ENCODE results near the gene E2F6. TPM values are rescaled to one million over a fixed set of nuclear protein-coding genes. Genes with fewer than 3 reads are reported as not detected.

Gene E2F6
- total and polyA plus RNA-seq, 2 donors (not counting 3 experiments of a cell fraction or from before 2014, with no cell fraction given), result 7.9 to 15.7 TPM

DNA sequence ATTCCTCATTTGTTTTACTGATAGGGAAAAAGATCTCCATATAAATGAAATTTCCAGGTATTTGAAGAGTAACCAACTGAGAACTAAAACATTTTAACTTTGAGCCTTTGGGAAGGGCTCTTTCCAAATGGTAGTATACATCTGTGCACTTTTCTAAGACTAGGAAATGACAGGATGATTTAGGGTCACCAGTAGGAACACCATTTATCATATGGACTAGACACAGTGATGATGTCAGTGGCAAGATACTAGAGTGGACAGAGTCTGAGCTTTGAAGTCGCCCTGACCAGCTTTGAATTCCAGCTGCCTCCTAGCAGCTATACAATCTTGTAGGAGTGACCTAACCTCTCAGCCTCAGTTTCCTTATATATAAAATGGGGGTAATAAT, 56.4 kb downstream of the E2F6 start:
- Histone ChIP-seq H3K27me3 (ENCODE audit: control insufficient read depth in 2 of 2, insufficient read depth in 2 of 2, low read length in 2 of 2) (no peaks in the 10 kb centered on the region), H3K4me3 (replicated peaks in 1 of 3; ENCODE audit: insufficient read depth in 1 of 3, low read depth in 1 of 3, low read length in 3 of 3) (no peak overlapping the region), H3K9ac (replicated peaks; ENCODE audit: extremely low read depth, insufficient read depth, low read length) (no peak overlapping the region), H3K9me1 (replicated peaks; ENCODE audit: control insufficient read depth, extremely low read depth, insufficient read depth, low read length) (no peaks in the 10 kb centered on the region), H4K20me1 (replicated peaks; ENCODE audit: control insufficient read depth, extremely low read depth, insufficient read depth, low read length) (no peaks in the 10 kb centered on the region), H3K4me2 (ENCODE audit: insufficient read depth, low read length) (no peak overlapping the region), H3K27ac (ENCODE audit: insufficient read depth, low read depth, low read length) (no peak overlapping the region), H3K36me3 (ENCODE audit: control insufficient read depth in 2 of 2, extremely low read depth in 1 of 2, insufficient read depth in 2 of 2, low read length in 2 of 2) (no peaks in the 10 kb centered on the region), H3K79me2 (ENCODE audit: control insufficient read depth, insufficient read depth, low read length) (no peaks in the 10 kb centered on the region), H2AFZ (ENCODE audit: low read depth, low read length) (no peak overlapping the region), H3K4me1 (ENCODE audit: control insufficient read depth, extremely low read depth, insufficient read depth, low read length) (no peaks in the 10 kb centered on the region), H3K9me3 (replicated peaks; ENCODE audit: control insufficient read depth, insufficient read depth, low read length) (no peaks in the 10 kb centered on the region)
- FAIRE-seq (no peak), DNase-seq (ENCODE audit: low read depth, low spot score) (no peak)
- ChIA-PET CTCF (interaction anchor here (4.1 to 13.6 kb wide), 4 partner anchors 65 to 278 kb away, joined by 36 to 364 read pairs (median 114); partner anchors contain the start of gene ROCK2), POLR2A (no interaction called here)
- intact Hi-C loops (cut with micrococcal nuclease) (no loop called here), dilution Hi-C loops (cut with MboI; ENCODE audit: extremely low pct_ligation_motif_present, low sequenced_read_pairs) (no loop called here)
- TF ChIP-seq EZH2 (IDR thresholded peaks at IDR 0.05; ENCODE audit: borderline replicate concordance, low read depth, low read length, severe bottlenecking) (no peak), MYC (IDR thresholded peaks at IDR 0.05; ENCODE audit: low read depth, low read length) (no peak), JUN (IDR thresholded peaks at IDR 0.05; ENCODE audit: borderline replicate concordance, insufficient read depth, insufficient read length, low read depth) (no peak), GATA2 (IDR thresholded peaks at IDR 0.05; ENCODE audit: insufficient read depth, insufficient read length, low read depth, low read length) (no peak), POLR2AphosphoS5 (IDR thresholded peaks at IDR 0.05; ENCODE audit: insufficient read depth, low read depth, low read length) (no peak)
- TF ChIP-seq, protein P1, sequence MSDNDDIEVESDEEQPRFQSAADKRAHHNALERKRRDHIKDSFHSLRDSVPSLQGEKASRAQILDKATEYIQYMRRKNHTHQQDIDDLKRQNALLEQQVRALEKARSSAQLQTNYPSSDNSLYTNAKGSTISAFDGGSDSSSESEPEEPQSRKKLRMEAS (IDR thresholded peaks at IDR 0.05; ENCODE audit: insufficient read depth, insufficient read length), result no peak
- no TSS peak for BruUV-seq (replicated peaks)

DNA sequence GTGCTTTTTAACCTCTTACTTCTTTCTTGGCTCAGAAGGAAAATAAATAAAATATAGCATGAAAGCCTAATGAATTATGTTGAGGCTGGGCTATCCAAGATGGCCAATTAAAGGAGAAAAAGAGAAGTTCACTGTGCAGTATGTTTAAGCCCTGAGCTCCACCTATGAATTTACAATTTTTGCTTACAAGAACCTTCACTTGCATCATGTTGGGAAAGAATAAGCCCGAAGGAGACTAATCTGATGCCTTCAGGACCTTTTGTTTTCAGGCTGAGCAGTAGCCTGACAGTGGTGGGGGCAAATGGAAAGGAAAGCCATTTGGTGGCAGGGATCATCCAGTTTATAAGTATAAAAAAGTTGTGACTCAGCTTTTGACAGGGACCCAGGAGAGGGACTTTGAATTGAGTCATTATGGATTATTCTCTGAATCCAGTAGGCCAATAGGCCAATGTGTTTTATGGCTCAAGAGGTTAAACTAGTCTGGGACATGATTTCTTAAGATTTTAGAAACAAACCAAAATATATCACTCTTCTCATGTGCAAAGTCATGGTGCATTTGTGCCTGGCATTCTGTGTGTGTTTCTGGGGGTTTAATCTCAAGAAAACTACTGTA, 56.9 kb downstream of the E2F6 start:
- H3K9ac ChIP-seq (replicated peaks; ENCODE audit: extremely low read depth, insufficient read depth, low read length), result no peak overlapping the region
- POLR2A ChIA-PET, result no interaction called here
- no TSS peak for BruUV-seq (replicated peaks)

More for the DNA sequence above, 56.9 kb downstream of the E2F6 start:
- Histone ChIP-seq H3K4me3 (replicated peaks in 1 of 3; ENCODE audit: insufficient read depth in 1 of 3, low read depth in 1 of 3, low read length in 3 of 3) (no peak overlapping the region), H3K9me3 (replicated peaks; ENCODE audit: control insufficient read depth, insufficient read depth, low read length) (no peaks in the 10 kb centered on the region), H3K27ac (ENCODE audit: insufficient read depth, low read depth, low read length) (no peak overlapping the region), H3K79me2 (ENCODE audit: control insufficient read depth, insufficient read depth, low read length) (no peaks in the 10 kb centered on the region), H3K9me1 (replicated peaks; ENCODE audit: control insufficient read depth, extremely low read depth, insufficient read depth, low read length) (no peaks in the 10 kb centered on the region), H3K27me3 (ENCODE audit: control insufficient read depth in 2 of 2, insufficient read depth in 2 of 2, low read length in 2 of 2) (no peaks in the 10 kb centered on the region), H3K4me2 (ENCODE audit: insufficient read depth, low read length) (no peak overlapping the region), H3K36me3 (ENCODE audit: control insufficient read depth in 2 of 2, extremely low read depth in 1 of 2, insufficient read depth in 2 of 2, low read length in 2 of 2) (no peaks in the 10 kb centered on the region), H3K4me1 (ENCODE audit: control insufficient read depth, extremely low read depth, insufficient read depth, low read length) (peaks cover 3% of the 10 kb centered on the region), H2AFZ (ENCODE audit: low read depth, low read length) (no peak overlapping the region), H4K20me1 (replicated peaks; ENCODE audit: control insufficient read depth, extremely low read depth, insufficient read depth, low read length) (no peaks in the 10 kb centered on the region)
- no peak for FAIRE-seq
- DNase-seq (ENCODE audit: low read depth, low spot score), result no peak
- intact Hi-C loops (cut with micrococcal nuclease) (no loop called here), dilution Hi-C loops (cut with MboI; ENCODE audit: extremely low pct_ligation_motif_present, low sequenced_read_pairs) (no loop called here)
- CTCF ChIA-PET, result interaction anchor here (1.4 to 13.6 kb wide), 3 partner anchors 13 to 177 kb away, joined by 3 to 364 read pairs (median 67); partner anchors contain the start of gene ROCK2
- TF ChIP-seq, protein P1 (IDR thresholded peaks at IDR 0.05; ENCODE audit: insufficient read depth, insufficient read length), result no peak
- TF ChIP-seq POLR2A (IDR thresholded peaks at IDR 0.05; ENCODE audit: low read depth, low read length), result no peak
- TF ChIP-seq, protein P2, sequence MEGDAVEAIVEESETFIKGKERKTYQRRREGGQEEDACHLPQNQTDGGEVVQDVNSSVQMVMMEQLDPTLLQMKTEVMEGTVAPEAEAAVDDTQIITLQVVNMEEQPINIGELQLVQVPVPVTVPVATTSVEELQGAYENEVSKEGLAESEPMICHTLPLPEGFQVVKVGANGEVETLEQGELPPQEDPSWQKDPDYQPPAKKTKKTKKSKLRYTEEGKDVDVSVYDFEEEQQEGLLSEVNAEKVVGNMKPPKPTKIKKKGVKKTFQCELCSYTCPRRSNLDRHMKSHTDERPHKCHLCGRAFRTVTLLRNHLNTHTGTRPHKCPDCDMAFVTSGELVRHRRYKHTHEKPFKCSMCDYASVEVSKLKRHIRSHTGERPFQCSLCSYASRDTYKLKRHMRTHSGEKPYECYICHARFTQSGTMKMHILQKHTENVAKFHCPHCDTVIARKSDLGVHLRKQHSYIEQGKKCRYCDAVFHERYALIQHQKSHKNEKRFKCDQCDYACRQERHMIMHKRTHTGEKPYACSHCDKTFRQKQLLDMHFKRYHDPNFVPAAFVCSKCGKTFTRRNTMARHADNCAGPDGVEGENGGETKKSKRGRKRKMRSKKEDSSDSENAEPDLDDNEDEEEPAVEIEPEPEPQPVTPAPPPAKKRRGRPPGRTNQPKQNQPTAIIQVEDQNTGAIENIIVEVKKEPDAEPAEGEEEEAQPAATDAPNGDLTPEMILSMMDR (IDR thresholded peaks at IDR 0.05; ENCODE audit: extremely low read depth in 1 of 2, insufficient read depth in 1 of 2, low read depth in 1 of 2, low read length in 2 of 2), result no peak
- no peak for TF ChIP-seq MYC (IDR thresholded peaks at IDR 0.05; ENCODE audit: low read depth, low read length)
- no peak for TF ChIP-seq EZH2 (IDR thresholded peaks at IDR 0.05; ENCODE audit: borderline replicate concordance, low read depth, low read length, severe bottlenecking)
- TF ChIP-seq POLR2AphosphoS5 (IDR thresholded peaks at IDR 0.05; ENCODE audit: insufficient read depth, low read depth, low read length), result no peak
- no peak for TF ChIP-seq GATA2 (IDR thresholded peaks at IDR 0.05; ENCODE audit: insufficient read depth, insufficient read length, low read depth, low read length)
- no peak for TF ChIP-seq FOS (IDR thresholded peaks at IDR 0.05; ENCODE audit: borderline replicate concordance, insufficient read depth, low read length)
- no peak for TF ChIP-seq JUN (IDR thresholded peaks at IDR 0.05; ENCODE audit: borderline replicate concordance, insufficient read depth, insufficient read length, low read depth)
